GM23338 (cell line): ENCODE results near the gene NUFIP2. TPM values are rescaled to one million over a fixed set of nuclear protein-coding genes. Genes with fewer than 3 reads are reported as not detected.

Source experiments
- ATAC-seq: fragments of 200-7000 bp; cut with Tn5 transposase; 3 replicates; pipeline ENCODE4 v1.9.1; 2020
- DNase-seq: peaks from one replicate; pipeline ENCODE4 v3.0.0-alpha.2; 2015; ENCODE audit warnings: low spot score
- H2AFZ ChIP-seq: fragments of 200-600 bp; sonication (generic); 2 replicates; pipeline ENCODE4 v1.8.0; 2016; ENCODE audit warnings: antibody characterized with exemption, mild to moderate bottlenecking, moderate library complexity
- H3F3A ChIP-seq: fragments of 200-600 bp; sonication (generic); replicated peaks from 2 replicates; pipeline ENCODE4 v1.8.0; 2017; ENCODE audit warnings: antibody characterized with exemption, mixed run types, low read depth
- H3K27ac ChIP-seq: fragments of 200-600 bp; sonication (generic); 2 replicates; pipeline ENCODE4 v1.6.1; 2016; ENCODE audit warnings: low read depth
- H3K27me3 ChIP-seq: fragments of 200-600 bp; sonication (generic); 2 replicates; pipeline ENCODE4 v1.8.0; 2016; ENCODE audit warnings: mild to moderate bottlenecking, mixed run types, moderate library complexity; ENCODE audit not compliant: insufficient read depth
- H3K36me3 ChIP-seq: fragments of 200-600 bp; sonication (generic); 2 replicates; pipeline ENCODE4 v1.8.0; 2016; ENCODE audit warnings: mild to moderate bottlenecking; ENCODE audit not compliant: insufficient read depth
- H3K4me1 ChIP-seq: fragments of 200-600 bp; sonication (generic); 2 replicates; pipeline ENCODE4 v1.8.0; 2016; ENCODE audit warnings: mild to moderate bottlenecking, moderate library complexity; ENCODE audit not compliant: insufficient read depth
- H3K4me2 ChIP-seq: fragments of 200-600 bp; sonication (generic); 2 replicates; pipeline ENCODE4 v1.7.1; 2017; ENCODE audit warnings: mixed run types
- H3K4me3 ChIP-seq: fragments of 200-600 bp; sonication (generic); 2 replicates; pipeline ENCODE4 v1.6.1; 2016; ENCODE audit warnings: mixed run types
- H3K79me2 ChIP-seq: fragments of 200-600 bp; sonication (generic); replicated peaks from 2 replicates; pipeline ENCODE4 v1.8.0; 2017; ENCODE audit warnings: mild to moderate bottlenecking; ENCODE audit not compliant: insufficient read depth
- H3K9me2 ChIP-seq: fragments of 200-600 bp; sonication (generic); 2 replicates; pipeline ENCODE4 v1.8.0; 2017; ENCODE audit not compliant: insufficient read depth
- H4K20me1 ChIP-seq: fragments of 200-600 bp; sonication (generic); replicated peaks from 2 replicates; pipeline ENCODE4 v1.8.0; 2017; ENCODE audit warnings: mild to moderate bottlenecking; ENCODE audit not compliant: insufficient read depth
- H3K27ac Mint-ChIP-seq: 2 replicates; pipeline ENCODE4 v1.8.0; 2020; ENCODE audit warnings: inconsistent platforms, mild to moderate bottlenecking, moderate library complexity, mixed read lengths
- H3K27me3 Mint-ChIP-seq: 3 replicates; pipeline ENCODE4 v1.8.0; 2022; ENCODE audit warnings: low read depth, mild to moderate bottlenecking, moderate library complexity, mixed read lengths, inconsistent platforms; ENCODE audit not compliant: insufficient read depth, poor library complexity
- H3K36me3 Mint-ChIP-seq: 3 replicates; pipeline ENCODE4 v1.8.0; 2021; ENCODE audit warnings: low read depth, mild to moderate bottlenecking, inconsistent platforms, moderate library complexity, mixed read lengths
- H3K4me1 Mint-ChIP-seq: 3 replicates; pipeline ENCODE4 v1.8.0; 2020; ENCODE audit warnings: mild to moderate bottlenecking, inconsistent platforms, mixed read lengths
- H3K4me3 Mint-ChIP-seq: 3 replicates; pipeline ENCODE4 v1.8.0; 2021; ENCODE audit warnings: moderate library complexity, mild to moderate bottlenecking, inconsistent platforms, mixed read lengths
- H3K9me3 Mint-ChIP-seq: 3 replicates; pipeline ENCODE4 v1.8.0; 2020; ENCODE audit warnings: moderate library complexity, mild to moderate bottlenecking, inconsistent platforms, mixed read lengths
- CTCF ChIP-seq, 2 experiments: fragments of 200-600 bp in 1 of 2; sonication (generic) in 1 of 2; conservative IDR thresholded peaks; 2 replicates each; pipeline versions ENCODE4 v1.5.1 to v1.6.1; 2016 to 2017; ENCODE audit warnings: antibody characterized with exemption in 2 of 2, low read depth in 2 of 2, mild to moderate bottlenecking in 2 of 2, moderate library complexity in 1 of 2
- ETS1 ChIP-seq: IDR thresholded peaks from 2 replicates; pipeline ENCODE4 v1.6.1; 2016; ENCODE audit warnings: antibody characterized with exemption
- EZH2 ChIP-seq: fragments of 200-600 bp; sonication (generic); IDR thresholded peaks from one replicate; pipeline ENCODE4 v1.8.0; 2017; ENCODE audit warnings: antibody characterized with exemption, mild to moderate bottlenecking, low read depth; ENCODE audit not compliant: unreplicated experiment
- EZH2phosphoT487 ChIP-seq: fragments of 200-600 bp; sonication (generic); IDR thresholded peaks from one replicate; pipeline ENCODE4 v1.8.1; 2018; ENCODE audit warnings: antibody characterized with exemption; ENCODE audit not compliant: unreplicated experiment
- JUNB ChIP-seq: IDR thresholded peaks from one replicate; pipeline ENCODE4 v1.6.1; 2016; ENCODE audit warnings: antibody characterized with exemption; ENCODE audit not compliant: unreplicated experiment
- NANOG ChIP-seq: IDR thresholded peaks from 2 replicates; pipeline ENCODE4 v1.6.1; 2016; ENCODE audit warnings: antibody characterized with exemption, borderline replicate concordance
- POLR2AphosphoS5 ChIP-seq: IDR thresholded peaks from 2 replicates; pipeline ENCODE4 v1.6.1; 2016; ENCODE audit warnings: antibody characterized with exemption, low read depth
- REST ChIP-seq: IDR thresholded peaks from one replicate; pipeline ENCODE4 v1.6.1; 2018; ENCODE audit warnings: antibody characterized with exemption; ENCODE audit not compliant: unreplicated experiment
- STAT1 ChIP-seq: IDR thresholded peaks from one replicate; pipeline ENCODE4 v1.6.1; 2016; ENCODE audit warnings: antibody characterized with exemption; ENCODE audit not compliant: unreplicated experiment
- ZNF114 ChIP-seq: fragments of 250-450 bp; sonication (Bioruptor Pico); IDR thresholded peaks from 2 replicates; pipeline ENCODE4 v1.5.0; 2020; ENCODE audit warnings: mild to moderate bottlenecking, moderate library complexity
- polyA plus RNA-seq: library from polyadenylated mRNA; unstranded; fragments of >200 nt; fragmentation: Nextera tagmentation; extraction: Ambion mirVana; gene quantifications from 2 replicates; pipeline ENCODE4 v1.2.1, GENCODE V29; 2016
- total RNA-seq: library from RNA; depleted of rRNA; stranded (reverse); fragments of >200 nt; shearing (Covaris generic); gene quantifications from 2 replicates; pipeline ENCODE4 v1.2.3, GENCODE V29; 2014

The NUFIP2 gene
- total and polyA plus RNA-seq, 2 experiments from 2014 or later = 22.2 to 88.5 TPM

- H3K27ac ChIP-seq = no peak overlapping the region
- peak overlapping the region; percentile 26 for H3K27ac Mint-ChIP-seq
- no peaks in the 10 kb centered on the region for H3K27me3 Mint-ChIP-seq
- no peak overlapping the region for H3K4me3 Mint-ChIP-seq
- H3K4me1 Mint-ChIP-seq = peaks cover 14% of the 10 kb centered on the region
- H3K79me2 ChIP-seq = no peaks in the 10 kb centered on the region
- H3K9me2 ChIP-seq = no peaks in the 10 kb centered on the region
- no peaks in the 10 kb centered on the region for H3K36me3 ChIP-seq
- H3K4me2 ChIP-seq = no peak overlapping the region
- H3K4me3 ChIP-seq = no peak overlapping the region
- H3K4me1 ChIP-seq = peaks cover 21% of the 10 kb centered on the region
- H2AFZ ChIP-seq = no peak overlapping the region
- no peak for ATAC-seq
- no peaks in the 10 kb centered on the region for H3F3A ChIP-seq
- no peaks in the 10 kb centered on the region for H3K27me3 ChIP-seq
- no peaks in the 10 kb centered on the region for H4K20me1 ChIP-seq
- TF ChIP-seq CTCF (conservative IDR thresholded peaks at IDR 0.05; ENCODE audit: low read depth in 2 of 2) = no peak
- no peak for TF ChIP-seq ZNF114 (CRISPR knock-in tag)
- TF ChIP-seq REST = no peak
- TF ChIP-seq STAT1 = no peak
- no peak for TF ChIP-seq NANOG
- TF ChIP-seq JUNB = no peak
- TF ChIP-seq ETS1 = no peak
- no peaks in the 10 kb centered on the region for H3K9me3 Mint-ChIP-seq
- DNase-seq = no peak
- no peaks in the 10 kb centered on the region for H3K36me3 Mint-ChIP-seq
Measured at GRCh38 chr17:29238133-29238850, 55.7 kb downstream of the NUFIP2 start.

GRCh38 chr17:29237476-29238132 lies 56.3 kb downstream of the NUFIP2 start:
- Mint-ChIP-seq H3K4me3 (no peak overlapping the region), H3K9me3 (no peaks in the 10 kb centered on the region), H3K27me3 (no peaks in the 10 kb centered on the region), H3K36me3 (no peaks in the 10 kb centered on the region), H3K4me1 (peaks cover 14% of the 10 kb centered on the region), H3K27ac (no peak overlapping the region)
- H2AFZ ChIP-seq = no peak overlapping the region
- H3K4me2 ChIP-seq = no peak overlapping the region
- no peaks in the 10 kb centered on the region for H4K20me1 ChIP-seq
- H3K9me2 ChIP-seq = no peaks in the 10 kb centered on the region
- H3K27me3 ChIP-seq = no peaks in the 10 kb centered on the region
- no peak overlapping the region for H3K27ac ChIP-seq
- DNase-seq (no peak), ATAC-seq (no peak)
- no peaks in the 10 kb centered on the region for H3K79me2 ChIP-seq
- no peaks in the 10 kb centered on the region for H3K36me3 ChIP-seq
- H3F3A ChIP-seq = no peaks in the 10 kb centered on the region
- H3K4me1 ChIP-seq = peaks cover 21% of the 10 kb centered on the region
- H3K4me3 ChIP-seq = no peak overlapping the region
- TF ChIP-seq EZH2 = no peak
- no peak for TF ChIP-seq STAT1
- no peak for TF ChIP-seq EZH2phosphoT487
- TF ChIP-seq ZNF114 (CRISPR knock-in tag) = no peak
- no peak for TF ChIP-seq POLR2AphosphoS5
